HepG2 (cell line): Measurements from ENCODE around the gene CEP76. TPM values are rescaled to one million over a fixed set of nuclear protein-coding genes. Genes with fewer than 3 reads are reported as not detected.

ENCODE experiments used
- ATAC-seq: fragments of 200-7000 bp; cut with Tn5 transposase; 3 replicates; pipeline ENCODE4 v1.9.1; 2020; ENCODE audit warnings: mild to moderate bottlenecking, moderate library complexity
- BruUV-seq: library from RNA; stranded (reverse); fragments of 400-500 nt; replicated peaks from 2 replicates; lab custom pipeline; 2021; lab: Mats Ljungman, UMichigan
- CTCF ChIA-PET: fragments of 300-600 bp; formaldehyde crosslinking; extraction: SDS; loops from one replicate; lab custom pipeline; 2021; ENCODE audit warnings: low total read pairs, inconsistent platforms, low intra/inter-chr PET ratio; lab: Yijun Ruan, JAX
- POLR2A ChIA-PET: fragments of 350-600 bp; sonication (Branson Sonifier 250); formaldehyde crosslinking; loops from one replicate; lab custom pipeline; 2020; ENCODE audit warnings: antibody characterized with exemption, inconsistent platforms; lab: Yijun Ruan, JAX
- DNase-seq: peaks from one replicate; pipeline ENCODE4 v3.0.0-alpha.2; 2015; ENCODE audit warnings: low spot score
- FAIRE-seq: peaks from 3 replicates; lab custom pipeline; 2011; peaks lifted over from hg19 to GRCh38; lab: Jason Lieb, UNC
- H2AFZ ChIP-seq: one replicate; pipeline ENCODE4 v1.6.1; 2011; ENCODE audit warnings: low read length, inconsistent platforms
- H3K27ac ChIP-seq: fragments of 300-600 bp; 3 replicates; pipeline ENCODE4 v1.8.0; 2011; ENCODE audit warnings: mixed run types, mild to moderate bottlenecking, mixed read lengths, low read length, inconsistent platforms; ENCODE audit not compliant: insufficient read depth; ENCODE audit errors: extremely low read length
- H3K27me3 ChIP-seq, 2 experiments: fragments of 200-600 bp in 1 of 2; 2 replicates in 1 of 2; 3 replicates in 1 of 2; pipeline versions ENCODE4 v1.6.0 to v1.8.0; 2011; ENCODE audit warnings: low read length in 2 of 2, mild to moderate bottlenecking in 2 of 2, moderate library complexity in 2 of 2, inconsistent platforms in 1 of 2; ENCODE audit not compliant: insufficient read depth in 2 of 2, control insufficient read depth in 1 of 2
- H3K36me3 ChIP-seq, 2 experiments: fragments of 200-600 bp in 1 of 2; replicated peaks in 1 of 2; 2 replicates in 1 of 2; 3 replicates in 1 of 2; pipeline versions ENCODE4 v1.5.1 to v1.8.0; 2011; ENCODE audit warnings: low read length in 2 of 2, inconsistent platforms in 1 of 2; ENCODE audit not compliant: insufficient read depth in 2 of 2, control insufficient read depth in 1 of 2
- H3K4me1 ChIP-seq: 2 replicates; pipeline ENCODE4 v1.5.1; 2012; ENCODE audit warnings: low read length, inconsistent platforms; ENCODE audit not compliant: insufficient read depth
- H3K4me2 ChIP-seq: 2 replicates; pipeline ENCODE4 v1.6.0; 2011; ENCODE audit warnings: low read depth, low read length, inconsistent platforms
- H3K4me3 ChIP-seq, 3 experiments: fragments of 200-600 bp in 1 of 3; sonication (generic), shearing (Covaris generic) in 1 of 3; replicated peaks in 1 of 3; 2 replicates each; pipeline ENCODE4 v1.5.1; 2011 to 2016; ENCODE audit warnings: low read length in 3 of 3, inconsistent platforms in 2 of 3, low read depth in 2 of 3, mild to moderate bottlenecking in 2 of 3, control low read depth in 1 of 3, mixed read lengths in 1 of 3; ENCODE audit not compliant: insufficient read depth in 1 of 3
- H3K79me2 ChIP-seq: one replicate; pipeline ENCODE4 v1.6.1; 2011; ENCODE audit warnings: low read length, inconsistent platforms; ENCODE audit not compliant: insufficient read depth
- H3K9ac ChIP-seq: 2 replicates; pipeline ENCODE4 v1.6.0; 2011; ENCODE audit warnings: mild to moderate bottlenecking, low read depth, low read length, inconsistent platforms; ENCODE audit not compliant: insufficient read depth
- H3K9me3 ChIP-seq: 2 replicates; pipeline ENCODE4 v1.5.1; 2012; ENCODE audit warnings: mild to moderate bottlenecking, low read length
- H4K20me1 ChIP-seq: 2 replicates; pipeline ENCODE4 v1.6.0; 2011; ENCODE audit warnings: inconsistent platforms, mild to moderate bottlenecking, low read length, moderate library complexity; ENCODE audit not compliant: insufficient read depth
- CENPBD1 ChIP-seq: sonication (generic); formaldehyde crosslinking; IDR thresholded peaks from 2 replicates; pipeline ENCODE4 v1.8.0; 2022; ENCODE audit warnings: missing genetic modification reagents, low read depth, mild to moderate bottlenecking, borderline replicate concordance
- CHD4 ChIP-seq: fragments of 200-600 bp; sonication (generic); IDR thresholded peaks from 2 replicates; pipeline ENCODE4 v1.7.0; 2017; ENCODE audit warnings: mild to moderate bottlenecking, low read length, borderline replicate concordance
- GLI4 ChIP-seq: sonication (generic); formaldehyde crosslinking; IDR thresholded peaks from 2 replicates; pipeline ENCODE4 v1.5.1; 2020; ENCODE audit warnings: missing genetic modification reagents, mild to moderate bottlenecking, moderate library complexity, borderline replicate concordance
- GPN1 ChIP-seq: sonication (generic); formaldehyde crosslinking; IDR thresholded peaks from 2 replicates; pipeline ENCODE4 v1.5.1; 2020; ENCODE audit warnings: missing genetic modification reagents, borderline replicate concordance
- KDM5B ChIP-seq: sonication (generic); formaldehyde crosslinking; IDR thresholded peaks from 2 replicates; pipeline ENCODE4 v1.4.0; 2020; ENCODE audit warnings: missing genetic modification reagents, mild to moderate bottlenecking, borderline replicate concordance
- MED8 ChIP-seq: sonication (generic); formaldehyde crosslinking; IDR thresholded peaks from 2 replicates; pipeline ENCODE4 v1.8.1; 2023; ENCODE audit warnings: mild to moderate bottlenecking, missing genetic modification reagents; ENCODE audit not compliant: insufficient replicate concordance
- MTF1 ChIP-seq: sonication (generic); formaldehyde crosslinking; IDR thresholded peaks from 2 replicates; pipeline ENCODE4 v1.5.0; 2020; ENCODE audit warnings: missing genetic modification reagents
- NCOA5 ChIP-seq: sonication (generic); formaldehyde crosslinking; IDR thresholded peaks from 2 replicates; pipeline ENCODE4 v1.4.0; 2020; ENCODE audit warnings: missing genetic modification reagents
- NFE2L1 ChIP-seq: sonication (generic); formaldehyde crosslinking; IDR thresholded peaks from 2 replicates; pipeline ENCODE4 v1.4.0; 2020; ENCODE audit warnings: missing genetic modification reagents, mild to moderate bottlenecking, borderline replicate concordance
- NR3C1 ChIP-seq: sonication (generic); formaldehyde crosslinking; IDR thresholded peaks from 2 replicates; pipeline ENCODE4 v1.4.0; 2020; ENCODE audit warnings: missing genetic modification reagents
- RXRB ChIP-seq: IDR thresholded peaks from 2 replicates; pipeline ENCODE4 v1.6.1; 2016; ENCODE audit warnings: borderline replicate concordance, missing genetic modification reagents, missing compliant biosample characterization
- SP2 ChIP-seq: sonication (generic); formaldehyde crosslinking; IDR thresholded peaks from 2 replicates; pipeline ENCODE4 v1.5.1; 2020; ENCODE audit warnings: mild to moderate bottlenecking, missing genetic modification reagents
- STAG1 ChIP-seq: sonication (generic); formaldehyde crosslinking; IDR thresholded peaks from 2 replicates; pipeline ENCODE4 v1.4.0; 2020; ENCODE audit warnings: missing genetic modification reagents
- TRIM22 ChIP-seq: fragments of 450-650 bp; IDR thresholded peaks from 2 replicates; pipeline ENCODE4 v1.6.1; 2017
- ZNF512 ChIP-seq: sonication (generic); formaldehyde crosslinking; IDR thresholded peaks from 2 replicates; pipeline ENCODE4 v1.4.0; 2020; ENCODE audit warnings: mild to moderate bottlenecking, missing genetic modification reagents
- ZNF562 ChIP-seq: sonication (generic); formaldehyde crosslinking; IDR thresholded peaks from 2 replicates; pipeline ENCODE4 v1.8.0; 2022; ENCODE audit warnings: missing genetic modification reagents, borderline replicate concordance
- ZNF674 ChIP-seq: sonication (generic); formaldehyde crosslinking; IDR thresholded peaks from 2 replicates; pipeline ENCODE4 v1.5.0; 2020; ENCODE audit warnings: low read depth, mild to moderate bottlenecking, missing genetic modification reagents
- ZNF737 ChIP-seq: sonication (generic); formaldehyde crosslinking; IDR thresholded peaks from 2 replicates; pipeline ENCODE4 v1.5.0; 2020; ENCODE audit warnings: missing genetic modification reagents, mild to moderate bottlenecking, borderline replicate concordance
- WGBS: methylation state at CpG from one replicate; pipeline ENCODE4 v1.1.6; 2017; ENCODE audit warnings: low lambda C conversion rate; 5-methylcytosine and 5-hydroxymethylcytosine counted together
- in situ Hi-C: cut with HindIII; loops from 2 replicates; pipeline ENCODE4 v1.10.0; 2017; ENCODE audit warnings: low pct_unique_long_range_greater_than_20kb; ENCODE audit not compliant: extremely low pct_ligation_motif_present
- intact Hi-C: fragments of 100-400 bp; cut with micrococcal nuclease; formaldehyde crosslinking; loops from one replicate; pipeline ENCODE4 v1.10.0; 2022; ENCODE audit not compliant: unreplicated experiment
- polyA plus RNA-seq, 8 experiments: library from polyadenylated mRNA; depleted of rRNA in 3 of 8; stranded (reverse) in 7 of 8; unstranded in 1 of 8; fragments of >200 nt; fragmentation: Illumina TruSeq in 4 of 8; extraction: Trizol in 4 of 8; gene quantifications; 2 replicates each; pipeline versions ENCODE4 v1.2.1 to v1.2.3, GENCODE V29; 2011 to 2016; ENCODE audit warnings: low read depth in 4 of 8, missing spikeins in 1 of 8, mixed read lengths in 1 of 8; ENCODE audit not compliant: insufficient read depth in 1 of 8
- total RNA-seq, 5 experiments: library from RNA; depleted of rRNA; stranded (reverse); fragments of >200 nt; fragmentation: Illumina TruSeq; extraction: Trizol; gene quantifications; 2 replicates each; pipeline ENCODE4 v1.2.3, GENCODE V29; 2016; ENCODE audit warnings: low read depth in 1 of 5

The CEP76 gene
- total and polyA plus RNA-seq, 2 of the 13 experiments (the other 11 are each of a cell fraction or from before 2014, with no cell fraction given): 13.9 to 15.1 TPM

- in situ Hi-C loops: no loop called here
- 93% methylated on average over 7 of the region's 7 CpGs for WGBS
- POLR2A ChIA-PET: interaction anchor here (1.0 kb wide), 1 partner anchor 8 kb away, joined by 4 read pairs; no protein-coding TSS in a partner anchor
Measured at GRCh38 chr18:12722731-12723130, 20.2 kb upstream of the CEP76 start.

More at GRCh38 chr18:12722731-12723130, 20.2 kb upstream of the CEP76 start:
- TF ChIP-seq CENPBD1 (CRISPR knock-in tag): no peak
- no peak for TF ChIP-seq ZNF512 (CRISPR knock-in tag)
- no peak for TF ChIP-seq STAG1 (CRISPR knock-in tag)
- no peak for TF ChIP-seq CHD4
- TF ChIP-seq ZNF562 (CRISPR knock-in tag): no peak
- TF ChIP-seq NR3C1 (CRISPR knock-in tag): no peak
- no peak for TF ChIP-seq GLI4 (CRISPR knock-in tag)
- TF ChIP-seq GPN1: no peak
- TF ChIP-seq RXRB: no peak
- TF ChIP-seq TRIM22: no peak
- TF ChIP-seq KDM5B: no peak
- no peak for TF ChIP-seq SP2 (CRISPR knock-in tag)
- TF ChIP-seq NCOA5 (CRISPR knock-in tag): no peak
- TF ChIP-seq ZNF674 (CRISPR knock-in tag): no peak
- no peak for TF ChIP-seq MED8
- TF ChIP-seq NFE2L1 (CRISPR knock-in tag): no peak
- no peak for TF ChIP-seq ZNF737 (CRISPR knock-in tag)
- no peak for TF ChIP-seq MTF1
- TF ChIP-seq, all 625 proteins: peak for 0
- no TSS peak for BruUV-seq
- no peak overlapping the region for H3K27ac ChIP-seq
- FAIRE-seq: no peak
- no peak for ATAC-seq
- no peak overlapping the region for H3K9ac ChIP-seq
- H2AFZ ChIP-seq: no peak overlapping the region
- H3K79me2 ChIP-seq: no peaks in the 10 kb centered on the region
- H3K4me3 ChIP-seq: no peak overlapping the region
- no peaks in the 10 kb centered on the region for H4K20me1 ChIP-seq
- peaks cover 9 to 42% of the 10 kb centered on the region in 2 experiments for H3K36me3 ChIP-seq
- DNase-seq: no peak
- no peaks in the 10 kb centered on the region for H3K27me3 ChIP-seq
- CTCF ChIA-PET: no interaction called here
- H3K4me1 ChIP-seq: no peaks in the 10 kb centered on the region
- no peak overlapping the region for H3K4me2 ChIP-seq
- intact Hi-C loops: no loop called here
- H3K9me3 ChIP-seq: no peaks in the 10 kb centered on the region
